Measurements from ENCODE around the gene EPHB2.

The EPHB2 gene

DNA sequence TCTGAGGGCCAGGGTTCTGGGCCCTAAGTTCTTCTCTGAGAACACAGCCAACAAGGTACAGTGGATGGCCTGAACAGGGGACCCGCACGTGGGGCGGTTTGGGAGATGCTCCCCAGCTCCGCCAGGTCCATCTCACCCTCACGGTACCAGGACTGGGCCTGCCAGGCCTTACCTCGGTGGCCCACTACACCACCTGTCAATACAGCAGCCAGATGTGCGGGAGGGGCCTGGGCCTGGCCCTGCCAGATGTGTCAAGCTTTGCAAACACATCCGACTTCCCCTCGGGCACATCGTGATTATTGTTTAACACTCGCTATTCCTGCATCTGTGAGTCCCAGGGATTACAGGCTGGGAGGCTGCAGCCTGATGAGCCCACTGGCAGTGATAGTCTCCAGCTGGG lies 139.6 kb downstream of the EPHB2 start:
- Histone ChIP-seq H4K20me1 (ENCODE audit: insufficient read depth, low read length) (no peaks in the 10 kb centered on the region), H3K9ac (ENCODE audit: low read length) (no peak overlapping the region), H3K27ac (ENCODE audit: low read length) (no peak overlapping the region), H3K9me3 (replicated peaks; ENCODE audit: insufficient read depth, low read length) (no peaks in the 10 kb centered on the region), H3F3A (ENCODE audit: insufficient read depth, low read length) (no peaks in the 10 kb centered on the region), H3K9me2 (replicated peaks; ENCODE audit: insufficient read depth, low read length) (no peaks in the 10 kb centered on the region), H3K4me3 (ENCODE audit: low read length) (no peak overlapping the region), H3K79me2 (ENCODE audit: low read length) (no peaks in the 10 kb centered on the region), H3K27me3 (replicated peaks; ENCODE audit: insufficient read depth, low read length) (peaks cover 96% of the 10 kb centered on the region), H3K36me3 (replicated peaks; ENCODE audit: insufficient read depth, low read length) (no peaks in the 10 kb centered on the region), H2AFZ (ENCODE audit: low read length) (no peak overlapping the region), H3K4me2 (ENCODE audit: low read depth, low read length) (no peak overlapping the region), H3K4me1 (ENCODE audit: low read length) (no peaks in the 10 kb centered on the region)
- TF ChIP-seq, protein P1, sequence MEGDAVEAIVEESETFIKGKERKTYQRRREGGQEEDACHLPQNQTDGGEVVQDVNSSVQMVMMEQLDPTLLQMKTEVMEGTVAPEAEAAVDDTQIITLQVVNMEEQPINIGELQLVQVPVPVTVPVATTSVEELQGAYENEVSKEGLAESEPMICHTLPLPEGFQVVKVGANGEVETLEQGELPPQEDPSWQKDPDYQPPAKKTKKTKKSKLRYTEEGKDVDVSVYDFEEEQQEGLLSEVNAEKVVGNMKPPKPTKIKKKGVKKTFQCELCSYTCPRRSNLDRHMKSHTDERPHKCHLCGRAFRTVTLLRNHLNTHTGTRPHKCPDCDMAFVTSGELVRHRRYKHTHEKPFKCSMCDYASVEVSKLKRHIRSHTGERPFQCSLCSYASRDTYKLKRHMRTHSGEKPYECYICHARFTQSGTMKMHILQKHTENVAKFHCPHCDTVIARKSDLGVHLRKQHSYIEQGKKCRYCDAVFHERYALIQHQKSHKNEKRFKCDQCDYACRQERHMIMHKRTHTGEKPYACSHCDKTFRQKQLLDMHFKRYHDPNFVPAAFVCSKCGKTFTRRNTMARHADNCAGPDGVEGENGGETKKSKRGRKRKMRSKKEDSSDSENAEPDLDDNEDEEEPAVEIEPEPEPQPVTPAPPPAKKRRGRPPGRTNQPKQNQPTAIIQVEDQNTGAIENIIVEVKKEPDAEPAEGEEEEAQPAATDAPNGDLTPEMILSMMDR (IDR thresholded peaks at IDR 0.05; ENCODE audit: low read length): no peak
- TF ChIP-seq EZH2 (optimal IDR thresholded peaks at IDR 0.05; ENCODE audit: low read depth, low read length) (no peak), EZH2phosphoT487 (IDR thresholded peaks at IDR 0.05; ENCODE audit: low read length) (no peak)
- DNase-seq: no peak

DNA sequence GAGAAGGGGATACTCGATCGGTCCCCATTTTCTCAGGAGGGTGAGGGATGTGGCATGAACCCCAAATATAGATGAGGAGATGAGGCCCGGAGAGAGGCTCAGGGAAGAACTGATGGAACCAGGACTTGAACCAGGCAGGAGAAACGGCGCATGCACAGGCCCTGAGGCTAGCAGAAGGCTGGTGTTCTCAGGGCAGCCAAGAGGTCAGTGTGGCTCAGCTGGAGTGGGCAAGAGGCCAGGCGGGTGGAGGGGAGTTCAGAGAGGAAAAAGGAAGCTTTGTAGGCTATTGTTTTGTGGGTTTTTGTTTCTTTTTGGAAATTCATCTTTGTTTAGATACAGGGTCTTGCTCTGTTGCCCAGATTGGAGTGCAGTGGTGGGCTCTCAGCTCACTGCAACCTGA lies 140.0 kb downstream of the EPHB2 start:
- no peaks in the 10 kb centered on the region for H3K4me1 ChIP-seq (ENCODE audit: low read length)
- TF ChIP-seq EZH2phosphoT487 (IDR thresholded peaks at IDR 0.05; ENCODE audit: low read length) (no peak), EZH2 (optimal IDR thresholded peaks at IDR 0.05; ENCODE audit: low read depth, low read length) (no peak)
- TF ChIP-seq, protein P1 (IDR thresholded peaks at IDR 0.05; ENCODE audit: low read length): no peak
- no peaks in the 10 kb centered on the region for H3F3A ChIP-seq (ENCODE audit: insufficient read depth, low read length)
- H3K27ac ChIP-seq (ENCODE audit: low read length): no peak overlapping the region
- H3K4me3 ChIP-seq (ENCODE audit: low read length): no peak overlapping the region
- H3K9ac ChIP-seq (ENCODE audit: low read length): no peak overlapping the region
- H2AFZ ChIP-seq (ENCODE audit: low read length): no peak overlapping the region
- H3K27me3 ChIP-seq (replicated peaks; ENCODE audit: insufficient read depth, low read length): peaks cover 96% of the 10 kb centered on the region
- no peaks in the 10 kb centered on the region for H3K9me3 ChIP-seq (replicated peaks; ENCODE audit: insufficient read depth, low read length)
- H3K9me2 ChIP-seq (replicated peaks; ENCODE audit: insufficient read depth, low read length): no peaks in the 10 kb centered on the region
- H3K36me3 ChIP-seq (replicated peaks; ENCODE audit: insufficient read depth, low read length): no peaks in the 10 kb centered on the region
- DNase-seq: no peak
- H4K20me1 ChIP-seq (ENCODE audit: insufficient read depth, low read length): no peaks in the 10 kb centered on the region
- no peaks in the 10 kb centered on the region for H3K79me2 ChIP-seq (ENCODE audit: low read length)
- no peak overlapping the region for H3K4me2 ChIP-seq (ENCODE audit: low read depth, low read length)

DNA sequence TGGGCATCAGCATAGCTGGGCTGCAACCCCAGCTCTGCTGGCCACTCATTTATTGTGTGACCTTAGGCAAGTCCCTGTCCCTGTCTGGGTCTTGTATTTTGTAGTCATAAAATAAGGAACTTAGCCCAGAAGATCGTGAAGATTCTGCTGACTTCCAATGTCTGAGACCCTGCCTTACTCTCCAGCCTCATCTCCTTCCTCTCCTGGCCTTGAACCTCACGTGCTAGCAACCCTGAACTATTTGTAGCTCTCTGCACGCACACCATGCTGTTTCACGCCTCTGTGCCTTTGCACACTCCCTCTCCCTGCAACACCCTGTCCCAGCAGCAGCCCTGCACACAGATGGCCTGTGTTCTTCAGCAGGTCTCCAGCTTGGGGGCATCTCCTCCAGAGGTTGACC lies 140.9 kb downstream of the EPHB2 start:
- DNase-seq: no peak
- H3K4me1 ChIP-seq (ENCODE audit: low read length): no peaks in the 10 kb centered on the region
- no peak overlapping the region for H2AFZ ChIP-seq (ENCODE audit: low read length)
- TF ChIP-seq, protein P1 (IDR thresholded peaks at IDR 0.05; ENCODE audit: low read length): no peak
- TF ChIP-seq EZH2 (optimal IDR thresholded peaks at IDR 0.05; ENCODE audit: low read depth, low read length): no peak
- no peak for TF ChIP-seq EZH2phosphoT487 (IDR thresholded peaks at IDR 0.05; ENCODE audit: low read length)
- peaks cover 96% of the 10 kb centered on the region for H3K27me3 ChIP-seq (replicated peaks; ENCODE audit: insufficient read depth, low read length)
- no peaks in the 10 kb centered on the region for H3K79me2 ChIP-seq (ENCODE audit: low read length)
- H3K9ac ChIP-seq (ENCODE audit: low read length): no peak overlapping the region
- H3K4me2 ChIP-seq (ENCODE audit: low read depth, low read length): no peak overlapping the region
- no peak overlapping the region for H3K27ac ChIP-seq (ENCODE audit: low read length)
- no peaks in the 10 kb centered on the region for H3F3A ChIP-seq (ENCODE audit: insufficient read depth, low read length)
- no peaks in the 10 kb centered on the region for H4K20me1 ChIP-seq (ENCODE audit: insufficient read depth, low read length)
- no peaks in the 10 kb centered on the region for H3K36me3 ChIP-seq (replicated peaks; ENCODE audit: insufficient read depth, low read length)
- H3K9me2 ChIP-seq (replicated peaks; ENCODE audit: insufficient read depth, low read length): no peaks in the 10 kb centered on the region
- no peak overlapping the region for H3K4me3 ChIP-seq (ENCODE audit: low read length)
- H3K9me3 ChIP-seq (replicated peaks; ENCODE audit: insufficient read depth, low read length): no peaks in the 10 kb centered on the region

All from MM.1S (cell line).